ENCODE results near the gene CFHR5.
"Not testable (repeated sequence)": the region's sequence is repeated elsewhere in the genome, so short reads cannot be mapped to it uniquely, and the experiment has no call there.

Gene CFHR5

DNA sequence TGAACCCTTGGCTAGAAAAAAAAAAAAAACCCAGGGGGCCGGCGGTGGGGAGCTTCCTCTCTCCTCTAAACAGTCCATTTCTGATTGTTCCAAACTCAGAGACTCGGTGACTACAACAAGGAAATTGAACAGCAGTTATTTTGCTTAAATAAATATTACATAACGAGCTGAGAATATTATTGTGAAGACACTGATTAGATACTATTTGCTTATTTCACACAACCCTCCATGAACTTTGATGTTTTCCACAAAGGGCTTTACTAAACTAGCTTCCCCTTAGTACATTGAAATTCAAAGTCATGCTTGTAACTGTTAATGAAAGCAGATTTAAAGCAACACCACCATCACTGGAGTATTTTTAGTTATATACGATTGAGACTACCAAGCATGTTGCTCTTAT lies at the start of gene CFHR5:
Gene CFHR5 (plus strand): TSS at position 279 of the 400 bp plus-strand sequence. CDS start 109 bp downstream, at position 388.
- DNase-seq, result no peak

DNA sequence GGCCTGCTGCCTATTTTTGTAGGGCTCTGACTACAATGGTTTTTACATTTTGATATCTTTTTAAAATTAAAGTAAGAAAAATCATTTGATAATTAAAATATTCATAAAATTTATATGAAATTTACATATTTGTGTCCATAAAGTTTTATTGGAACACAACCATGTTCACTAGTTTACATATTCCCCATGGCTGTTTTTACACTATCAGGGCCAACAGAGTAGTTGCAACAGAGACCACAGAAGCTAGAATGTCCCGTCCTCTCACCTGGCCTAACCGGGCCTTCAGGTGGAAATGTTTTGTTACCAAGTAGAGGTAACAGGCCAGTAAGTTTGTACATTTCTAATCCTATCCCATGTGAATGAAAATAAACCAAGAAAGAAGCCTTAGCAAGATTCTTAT lies 44.5 kb upstream of the CFHR5 start:
- DNase-seq, result not testable (repeated sequence)

- peak; percentile 13 for DNase-seq
These were observed 43.7 kb upstream of the CFHR5 start for GRCh38 chr1:196933531-196934189.

DNA sequence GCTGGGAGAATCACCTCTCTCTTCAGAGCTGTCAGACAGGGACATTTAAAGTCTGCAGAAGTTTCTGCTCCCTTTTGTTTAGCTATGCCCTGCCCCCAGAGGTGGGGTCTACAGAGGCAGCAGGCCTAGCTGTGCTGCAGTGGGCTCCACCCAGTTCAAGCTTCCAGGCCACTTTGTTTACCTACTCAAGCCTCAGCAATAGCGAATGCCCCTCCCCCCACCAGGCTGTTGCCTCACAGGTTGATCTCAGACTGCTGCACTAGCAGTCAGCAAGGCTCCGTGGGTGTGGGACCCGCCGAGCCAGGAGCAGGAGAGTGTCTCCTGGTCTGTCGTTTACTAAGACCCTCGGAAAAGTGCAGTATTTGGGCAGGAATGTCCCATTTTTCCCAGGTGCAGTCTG lies 35.9 kb upstream of the CFHR5 start:
- not testable (repeated sequence) for DNase-seq

- DNase-seq, result not testable (repeated sequence)
These were observed 33.8 kb upstream of the CFHR5 start, which contains the start of gene CFHR2 for GRCh38 chr1:196943568-196943967. Gene CFHR2, plus strand, starts transcription at chr1:196943738. Its CDS starts 143 bp downstream, at chr1:196943881.

- DNase-seq, result no peak
These were observed 25.5 kb upstream of the CFHR5 start for GRCh38 chr1:196951711-196952394.

GRCh38 chr1:196954778-196955177 lies 22.6 kb upstream of the CFHR5 start:
- DNase-seq, result no peak

DNA sequence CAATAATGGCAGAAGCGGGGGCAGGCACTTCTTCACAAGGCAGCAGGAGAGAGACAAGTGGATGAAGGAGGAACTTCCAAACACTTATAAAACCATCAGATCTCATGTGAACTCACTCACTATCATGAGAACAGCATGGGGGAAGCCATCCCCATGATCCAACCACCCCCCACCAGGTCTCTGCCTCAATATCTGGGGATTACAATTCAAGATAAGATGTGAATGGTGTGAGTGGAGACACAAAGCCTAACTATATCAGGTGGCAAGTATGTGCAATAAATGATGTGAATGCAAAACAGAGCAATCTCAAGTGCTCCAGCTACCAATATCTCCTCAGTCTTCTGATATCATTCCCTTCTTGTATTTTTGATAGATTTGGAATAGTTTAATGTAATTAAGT lies 21.4 kb upstream of the CFHR5 start:
- DNase-seq, result no peak

GRCh38 chr1:196960854-196961253 lies 16.5 kb upstream of the CFHR5 start:
- no peak for DNase-seq

DNA sequence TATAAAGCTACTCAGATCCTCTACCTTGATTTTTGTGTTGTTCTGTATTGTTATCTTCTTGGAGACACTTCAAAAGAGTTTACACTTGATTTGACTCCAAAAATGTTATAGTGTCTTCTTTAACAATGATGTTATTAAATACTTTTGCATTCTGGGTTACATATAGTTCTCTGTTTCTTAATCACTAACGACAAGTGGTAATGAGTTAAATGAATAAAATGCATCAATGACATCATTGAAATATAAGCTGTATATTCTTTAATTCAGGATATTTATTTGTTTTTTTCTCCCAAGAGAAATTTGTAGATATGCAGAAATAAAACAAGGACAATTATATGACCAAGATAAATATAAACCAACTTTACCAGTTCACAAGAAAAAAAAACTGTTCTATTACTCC lies 7.2 kb upstream of the CFHR5 start:
- DNase-seq, result no peak

GRCh38 chr1:196976278-196976677 lies 1.1 kb upstream of the CFHR5 start:
- no peak for DNase-seq

GRCh38 chr1:196980859-196981258 lies 3.5 kb downstream of the CFHR5 start:
- no peak for DNase-seq

DNA sequence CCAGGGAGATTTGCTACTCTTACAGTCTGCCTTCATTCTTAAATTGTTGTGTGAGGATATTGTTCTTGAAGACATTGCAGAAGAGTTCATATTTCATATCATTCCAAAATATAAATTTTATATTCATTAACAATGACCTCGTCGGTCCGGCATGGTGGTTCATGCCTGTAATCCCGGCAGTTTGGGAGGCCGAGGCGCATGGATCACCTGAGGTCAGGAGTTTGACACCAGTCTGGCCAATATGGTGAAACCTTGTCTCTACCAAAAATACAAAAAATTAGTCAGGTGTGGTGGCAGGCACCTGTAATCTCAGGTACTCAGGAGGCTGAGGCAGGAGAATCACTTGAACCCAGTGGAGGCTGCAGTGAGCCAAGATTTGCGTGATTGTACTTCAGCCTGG lies 4.9 kb downstream of the CFHR5 start:
- not testable (repeated sequence) for DNase-seq

- DNase-seq, result not testable (repeated sequence)
These were observed 14.7 kb downstream of the CFHR5 start for GRCh38 chr1:196991919-196992651.

GRCh38 chr1:196993916-196994315 lies 16.6 kb downstream of the CFHR5 start:
- no peak for DNase-seq

- DNase-seq, result no peak
These were observed 20.1 kb downstream of the CFHR5 start for GRCh38 chr1:196997423-196997822.

DNA sequence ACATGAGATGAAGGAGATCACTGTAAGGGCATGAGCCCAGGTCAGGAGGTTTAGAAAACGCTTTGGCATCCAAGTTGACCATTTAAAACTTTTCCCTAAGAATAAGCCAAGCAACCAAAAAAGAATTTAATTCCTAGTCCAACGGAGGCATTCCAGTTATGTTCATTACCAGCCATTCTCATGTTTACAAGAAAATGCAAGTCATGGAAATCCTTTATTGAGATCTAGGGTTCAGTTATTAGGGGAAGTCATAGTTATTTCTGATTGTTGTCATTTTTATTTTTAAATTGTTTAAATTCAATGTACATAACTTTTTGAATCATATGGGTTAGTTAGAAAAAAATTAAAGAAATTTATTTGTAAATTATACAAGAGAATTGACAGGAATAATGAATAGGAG lies 24.5 kb downstream of the CFHR5 start:
- no peak for DNase-seq

GRCh38 chr1:197003132-197003531 lies 25.8 kb downstream of the CFHR5 start:
- DNase-seq, result no peak

DNA sequence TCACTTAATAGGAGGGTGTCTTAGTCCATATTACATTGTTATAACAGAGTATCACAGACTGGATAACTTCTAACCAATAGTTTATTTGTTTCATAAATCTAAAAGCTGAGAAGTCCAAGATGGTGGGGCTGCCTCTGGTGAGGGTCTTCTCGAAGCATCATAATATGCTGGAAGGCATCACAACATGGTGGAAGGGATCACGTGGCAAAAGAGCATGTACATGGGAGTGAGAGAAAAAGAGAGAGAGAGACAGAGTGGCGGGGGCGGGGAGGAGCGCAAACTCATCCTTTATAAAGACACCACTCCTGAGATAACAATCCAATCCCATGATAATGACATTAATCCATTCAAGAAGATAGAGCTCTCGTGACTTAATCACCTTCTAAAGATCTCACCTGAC lies 31.5 kb downstream of the CFHR5 start:
- DNase-seq, result no peak

DNA sequence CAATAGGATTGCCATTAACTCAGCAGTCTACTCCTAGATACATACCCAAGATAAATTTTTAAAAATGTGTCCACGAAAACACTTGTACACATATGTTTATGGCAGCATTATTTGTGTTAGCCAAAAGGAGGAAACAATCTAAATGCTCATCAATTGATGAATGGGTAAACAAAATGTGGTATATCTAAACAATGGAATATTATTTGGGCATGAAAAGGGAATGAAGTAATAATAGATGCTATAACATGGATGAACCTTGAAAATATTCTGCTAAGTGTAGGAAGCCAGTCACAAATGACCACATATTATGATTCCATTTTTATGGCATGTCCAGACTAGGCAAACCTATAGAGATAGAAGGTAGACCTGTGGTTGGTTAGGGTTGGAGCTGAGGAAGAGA lies 34.3 kb downstream of the CFHR5 start:
- no peak for DNase-seq

DNA sequence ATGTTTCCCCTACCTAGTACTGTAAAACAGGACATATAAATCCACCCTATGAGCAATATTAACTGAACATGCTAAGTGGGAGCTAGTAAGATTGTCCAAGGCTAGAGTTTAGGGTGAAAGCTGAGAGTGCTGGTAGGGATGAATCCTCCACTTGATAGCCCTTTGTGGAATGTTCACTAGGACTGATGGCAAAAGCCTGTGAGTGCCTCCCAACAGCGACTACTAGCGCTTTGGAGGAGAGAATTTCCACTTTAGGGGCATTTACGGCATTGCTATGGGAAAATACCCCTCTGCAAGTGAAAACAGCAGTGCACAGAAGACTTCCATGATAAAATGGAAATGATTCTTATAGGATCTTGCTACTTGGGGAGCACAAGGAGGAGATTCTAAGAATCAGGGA lies 35.9 kb downstream of the CFHR5 start:
- DNase-seq, result no peak

GRCh38 chr1:197016751-197017150 lies 39.4 kb downstream of the CFHR5 start:
- no peak for DNase-seq

GRCh38 chr1:197017558-197018146 lies 40.3 kb downstream of the CFHR5 start:
- peak; percentile 22 for DNase-seq
